Neural cell (in vitro differentiated cells): ENCODE results near the gene PLCE1.

Source experiments
- EZH2 ChIP-seq: fragments of 200-600, 300-800 bp; shearing (Covaris generic), sonication (generic); IDR thresholded peaks from 2 replicates; pipeline ENCODE4 v1.6.1; 2014; ENCODE audit warnings: antibody characterized with exemption, low read length, borderline replicate concordance, mild to moderate bottlenecking; ENCODE audit not compliant: insufficient read depth, poor library complexity, severe bottlenecking
- TAF1 ChIP-seq: IDR thresholded peaks from 2 replicates; pipeline ENCODE4 v1.6.1; 2012; ENCODE audit warnings: low read depth
- TF ChIP-seq, protein P1 (sequence below): fragments of 450-650 bp; IDR thresholded peaks from 2 replicates; pipeline ENCODE4 v1.5.1; 2014; ENCODE audit warnings: antibody characterized with exemption, mild to moderate bottlenecking, moderate library complexity; ENCODE audit not compliant: poor library complexity, severe bottlenecking

DNA sequence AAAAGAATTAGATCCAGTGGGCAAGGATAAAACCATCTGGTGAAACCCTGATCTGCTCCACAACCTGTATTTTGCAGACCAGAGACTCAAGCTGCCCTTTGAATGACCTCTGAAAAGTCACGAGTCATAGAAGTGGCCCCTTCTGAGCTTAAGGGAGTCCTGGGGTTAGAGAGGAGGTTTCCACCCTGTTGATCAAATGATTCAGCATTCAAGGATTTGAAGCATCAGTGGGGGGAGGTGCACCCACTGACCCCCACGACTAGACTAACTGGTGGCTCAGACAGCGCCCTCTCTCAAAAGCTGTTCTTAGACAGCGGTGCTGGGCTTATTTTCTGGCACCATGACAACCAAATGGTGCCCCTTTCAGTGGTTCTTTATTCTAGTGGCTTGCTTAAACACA is 44.3 kb downstream of the PLCE1 start:
- TF ChIP-seq EZH2 (no peak), TAF1 (no peak)
- TF ChIP-seq, protein P1, sequence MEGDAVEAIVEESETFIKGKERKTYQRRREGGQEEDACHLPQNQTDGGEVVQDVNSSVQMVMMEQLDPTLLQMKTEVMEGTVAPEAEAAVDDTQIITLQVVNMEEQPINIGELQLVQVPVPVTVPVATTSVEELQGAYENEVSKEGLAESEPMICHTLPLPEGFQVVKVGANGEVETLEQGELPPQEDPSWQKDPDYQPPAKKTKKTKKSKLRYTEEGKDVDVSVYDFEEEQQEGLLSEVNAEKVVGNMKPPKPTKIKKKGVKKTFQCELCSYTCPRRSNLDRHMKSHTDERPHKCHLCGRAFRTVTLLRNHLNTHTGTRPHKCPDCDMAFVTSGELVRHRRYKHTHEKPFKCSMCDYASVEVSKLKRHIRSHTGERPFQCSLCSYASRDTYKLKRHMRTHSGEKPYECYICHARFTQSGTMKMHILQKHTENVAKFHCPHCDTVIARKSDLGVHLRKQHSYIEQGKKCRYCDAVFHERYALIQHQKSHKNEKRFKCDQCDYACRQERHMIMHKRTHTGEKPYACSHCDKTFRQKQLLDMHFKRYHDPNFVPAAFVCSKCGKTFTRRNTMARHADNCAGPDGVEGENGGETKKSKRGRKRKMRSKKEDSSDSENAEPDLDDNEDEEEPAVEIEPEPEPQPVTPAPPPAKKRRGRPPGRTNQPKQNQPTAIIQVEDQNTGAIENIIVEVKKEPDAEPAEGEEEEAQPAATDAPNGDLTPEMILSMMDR, result no peak
